ENCODE data around the gene MRPL19.

Gene MRPL19

GRCh38 chr2:75646583-75647425 lies at the start of gene MRPL19:
TSS of gene MRPL19 (plus strand) at chr2:75646783. CDS start at chr2:75646808, 25 bp downstream.
- peak; percentile 62 for DNase-seq (ENCODE audit: low read depth)

DNA sequence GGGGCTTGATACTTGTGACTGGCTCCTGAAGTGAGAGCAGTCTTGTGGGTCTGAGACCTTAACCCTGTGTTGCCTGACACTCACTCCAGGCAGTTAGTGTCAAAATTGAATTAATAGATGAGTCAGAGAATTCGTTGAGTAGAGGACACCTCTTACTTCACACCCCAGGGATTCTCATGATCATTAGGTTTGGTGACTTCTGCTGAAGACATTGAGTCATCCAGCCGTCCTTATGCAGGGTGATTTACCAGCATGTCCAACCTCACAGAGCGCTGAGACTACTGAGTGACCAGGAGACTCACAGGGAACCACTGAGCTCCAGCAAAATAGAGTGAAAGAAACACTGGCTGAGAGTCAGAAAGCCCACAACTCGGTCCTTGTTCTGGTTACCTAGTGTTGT lies 49.8 kb upstream of the MRPL19 start:
- DNase-seq (ENCODE audit: low read depth) = no peak

DNA sequence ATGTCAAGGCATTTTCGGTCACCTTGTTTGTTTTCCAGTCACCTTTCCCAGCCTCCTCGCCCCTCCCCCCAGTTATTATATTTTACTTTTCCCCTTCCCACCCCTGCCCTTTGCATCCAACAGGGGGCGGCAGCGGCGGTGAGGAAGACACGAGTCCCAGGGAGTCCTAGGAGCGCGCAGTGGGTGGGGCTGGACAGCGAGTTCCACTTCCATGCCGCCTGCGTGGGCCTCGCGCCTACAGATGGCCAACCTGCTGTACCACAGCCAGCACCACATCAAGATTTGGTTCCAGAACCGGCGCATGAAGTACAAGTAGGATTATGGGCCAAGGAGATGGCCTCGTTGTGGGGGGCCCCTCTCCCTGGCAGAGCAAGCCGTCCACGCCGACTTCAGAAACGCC lies 48.6 kb upstream of the MRPL19 start:
- no peak for DNase-seq (ENCODE audit: low read depth)

DNA sequence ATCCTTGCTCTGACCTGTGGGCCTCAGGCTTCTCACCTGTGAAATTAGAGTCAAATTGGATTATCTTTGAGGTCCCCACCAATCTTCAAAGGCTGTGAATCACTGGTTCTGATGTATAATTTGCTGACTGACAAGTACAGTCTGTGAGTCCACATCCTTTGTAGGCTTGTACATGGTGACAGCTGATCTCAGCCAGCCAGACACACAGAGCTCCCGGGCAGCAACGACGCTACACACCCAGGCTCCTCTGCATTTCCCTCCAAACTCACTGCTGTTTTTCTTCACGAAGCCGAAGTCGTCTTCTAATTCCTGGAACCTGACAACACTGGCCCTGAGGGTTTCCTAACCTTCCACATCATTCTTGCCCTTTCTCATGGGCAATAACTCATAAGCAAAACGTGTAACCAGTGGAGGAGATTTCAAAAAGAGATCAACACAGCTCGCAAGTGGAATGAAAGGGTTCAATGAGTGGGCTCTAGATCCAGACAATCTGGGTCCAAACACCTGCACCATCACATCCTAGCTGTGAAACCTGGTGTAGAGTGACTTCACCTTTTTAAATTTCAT lies 47.9 kb upstream of the MRPL19 start:
- DNase-seq (ENCODE audit: low read depth) = no peak

DNA sequence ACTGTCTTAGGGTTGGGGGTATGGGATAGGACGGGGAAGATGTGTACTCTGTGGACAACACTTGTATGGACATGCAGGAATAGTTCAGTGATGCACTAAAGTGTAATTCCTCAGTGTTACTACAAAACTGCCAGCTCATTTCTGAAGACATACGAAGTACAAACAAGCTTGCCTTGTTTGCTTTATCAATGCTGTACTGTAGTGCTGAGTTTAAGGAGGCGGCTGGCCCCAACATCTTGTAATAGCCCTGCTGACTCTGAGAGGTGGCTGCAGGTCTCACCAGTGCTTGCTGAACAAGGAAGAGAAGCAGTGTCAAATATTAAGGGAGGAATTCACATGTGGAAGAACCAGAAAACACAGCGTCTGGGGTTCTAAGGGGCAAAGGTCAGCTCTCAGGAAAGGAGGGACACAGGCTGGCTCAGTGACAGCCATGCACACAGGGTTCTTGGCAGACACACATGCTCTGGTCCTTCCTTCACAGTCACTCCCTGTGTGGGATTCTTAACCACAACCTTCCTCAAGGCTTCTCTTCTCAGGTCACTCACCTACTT lies 46.0 kb upstream of the MRPL19 start:
- no peak for DNase-seq (ENCODE audit: low read depth)

DNA sequence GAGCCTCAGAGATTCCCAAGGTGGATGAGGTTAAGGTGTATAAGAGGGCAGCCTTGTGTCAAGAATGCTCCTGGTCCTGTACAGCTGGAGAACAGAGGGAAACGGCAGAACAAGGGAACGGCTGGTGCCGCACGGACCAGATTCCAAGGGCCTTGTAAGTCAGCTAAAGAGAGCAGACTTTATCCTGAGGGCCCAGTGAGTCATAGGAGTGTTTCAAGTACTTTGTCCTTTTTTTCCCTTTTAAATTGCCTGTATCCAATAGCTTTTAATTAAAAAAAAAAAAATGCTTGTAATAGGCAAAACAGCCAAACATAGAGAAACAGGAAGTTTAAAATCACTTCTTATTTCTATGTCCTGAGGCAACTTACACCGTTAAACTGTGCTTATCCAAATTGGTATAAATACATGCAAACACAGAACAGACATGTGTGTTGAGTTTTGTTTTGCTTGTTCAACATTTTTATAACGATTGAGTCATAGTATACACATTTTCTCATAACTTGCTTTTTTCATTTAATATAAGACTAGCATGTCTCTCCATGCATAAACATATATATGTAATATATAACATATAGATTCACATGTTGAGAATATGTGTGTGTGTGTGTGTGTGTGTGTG lies 43.8 kb upstream of the MRPL19 start:
- DNase-seq (ENCODE audit: low read depth) = no peak

- no peak for DNase-seq (ENCODE audit: low read depth)
These were observed 43.1 kb upstream of the MRPL19 start for GRCh38 chr2:75603477-75603876.

DNA sequence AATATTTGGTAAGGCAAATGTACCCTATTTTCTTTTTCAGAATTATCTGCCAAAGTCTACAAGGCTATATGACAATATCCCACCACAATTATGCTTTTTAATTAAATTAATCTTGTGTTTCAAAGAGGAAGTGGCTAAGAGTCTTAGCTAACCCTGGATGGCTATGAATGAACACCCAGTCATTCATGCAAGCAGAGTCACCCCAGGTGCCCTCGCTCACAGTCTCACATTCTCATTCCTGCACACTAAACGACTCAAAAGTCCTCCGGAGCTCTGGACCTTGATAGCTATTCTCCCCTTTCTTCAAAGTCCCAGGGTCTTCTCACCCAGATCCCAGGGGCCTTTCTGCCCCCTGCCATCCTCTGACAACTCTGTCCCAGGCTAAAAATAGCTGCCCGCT lies 42.1 kb upstream of the MRPL19 start:
- no peak for DNase-seq (ENCODE audit: low read depth)

GRCh38 chr2:75605770-75606529 lies 40.6 kb upstream of the MRPL19 start:
- DNase-seq (ENCODE audit: low read depth) = no peak

DNA sequence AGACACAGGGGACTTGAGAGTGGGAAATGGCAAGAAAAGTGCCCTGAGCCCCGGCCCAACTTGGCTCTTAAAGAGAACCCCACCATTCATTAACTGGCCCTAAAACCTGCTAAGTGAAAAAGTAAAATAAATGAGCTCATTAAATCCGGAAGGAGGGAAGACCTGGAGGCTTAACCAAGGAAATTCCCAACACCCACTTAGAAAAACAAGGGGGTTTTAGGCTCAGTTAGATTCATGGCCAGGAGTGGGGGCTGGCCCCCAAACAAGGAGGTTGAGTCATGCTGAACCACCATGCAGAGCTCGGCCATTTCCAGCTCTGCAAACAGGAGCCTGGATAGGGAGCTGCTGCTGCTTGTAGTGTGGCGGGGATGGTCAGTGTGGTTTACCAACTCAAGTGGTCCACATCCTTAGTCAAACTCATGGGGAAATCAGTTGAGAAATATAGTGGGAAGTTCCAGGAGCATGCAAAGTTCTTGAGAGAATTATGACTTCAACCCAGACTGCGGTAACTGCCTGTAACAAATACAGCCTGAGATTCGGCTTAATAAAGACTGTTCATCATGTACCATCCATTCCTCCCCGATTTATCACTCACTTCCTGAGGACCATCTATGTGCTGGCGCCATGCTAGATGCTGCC lies 39.7 kb upstream of the MRPL19 start:
- no peak for DNase-seq (ENCODE audit: low read depth)

GRCh38 chr2:75607400-75607798 lies 39.2 kb upstream of the MRPL19 start:
- DNase-seq (ENCODE audit: low read depth) = no peak

DNA sequence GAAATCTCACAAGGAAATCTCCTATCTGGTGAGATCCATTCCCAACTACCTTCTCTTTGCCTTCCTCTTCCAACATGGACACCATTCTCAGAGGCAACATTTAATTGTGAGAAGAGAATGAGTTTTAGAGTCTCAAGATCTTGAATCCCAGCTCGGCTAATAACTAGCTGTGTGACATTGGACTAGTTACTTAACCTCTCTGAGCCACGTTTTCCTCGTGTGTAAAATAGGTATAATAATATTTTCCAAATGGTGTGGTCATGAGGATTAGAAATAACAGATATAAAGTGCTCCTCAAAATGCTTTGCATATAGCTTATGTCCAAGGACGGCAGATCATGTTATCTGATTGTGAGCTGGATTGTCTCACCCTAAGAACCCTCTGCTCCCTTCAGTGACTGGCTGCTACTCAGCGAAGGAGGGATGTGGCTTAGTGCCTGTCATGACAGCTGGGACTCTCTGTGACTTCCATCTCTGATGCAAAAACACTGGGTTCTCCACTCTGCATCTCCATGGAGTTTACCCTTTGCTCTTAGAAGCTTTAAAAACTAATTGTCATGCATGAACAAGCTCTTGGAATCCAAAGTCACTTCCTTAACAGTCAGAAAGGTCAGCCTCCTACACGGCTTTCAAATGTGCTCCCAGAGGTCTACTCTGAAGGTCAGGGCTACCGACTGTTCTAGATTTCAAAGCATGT lies 38.4 kb upstream of the MRPL19 start:
- DNase-seq (ENCODE audit: low read depth) = no peak

DNA sequence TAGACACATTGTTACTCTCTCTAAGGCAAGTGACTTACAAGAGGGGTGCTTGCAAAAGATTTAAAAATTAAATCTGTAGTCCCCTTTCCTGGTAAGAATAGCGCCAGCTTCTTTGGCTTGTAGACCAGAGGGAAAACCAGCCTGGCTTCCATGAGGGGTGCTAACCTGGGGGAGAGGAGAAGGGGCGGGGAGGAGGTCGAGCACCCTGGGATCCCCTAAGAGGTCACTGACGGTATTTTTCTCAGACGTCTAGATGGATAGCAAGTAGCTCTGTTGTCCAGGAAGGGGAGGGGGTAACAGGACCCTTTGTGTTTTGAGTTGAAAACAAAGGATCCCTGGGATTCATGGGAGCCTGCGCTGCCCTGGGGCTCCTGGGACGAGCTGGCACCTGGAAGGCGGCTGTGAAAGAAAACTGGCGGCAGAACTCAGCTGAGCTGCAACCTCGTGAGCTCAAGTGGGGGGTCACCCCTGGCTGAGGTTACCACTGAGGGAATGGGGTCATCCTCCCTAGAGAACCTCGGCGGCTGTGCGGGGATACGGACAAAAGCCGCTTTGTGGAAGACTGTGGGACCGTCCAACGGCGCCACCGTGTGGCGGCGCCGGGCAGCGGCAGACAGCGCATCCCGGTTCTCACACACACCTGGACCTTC lies 37.8 kb upstream of the MRPL19 start:
- DNase-seq (ENCODE audit: low read depth) = peak; percentile 51

GRCh38 chr2:75609334-75609689 lies 37.3 kb upstream of the MRPL19 start:
- DNase-seq (ENCODE audit: low read depth) = no peak

DNA sequence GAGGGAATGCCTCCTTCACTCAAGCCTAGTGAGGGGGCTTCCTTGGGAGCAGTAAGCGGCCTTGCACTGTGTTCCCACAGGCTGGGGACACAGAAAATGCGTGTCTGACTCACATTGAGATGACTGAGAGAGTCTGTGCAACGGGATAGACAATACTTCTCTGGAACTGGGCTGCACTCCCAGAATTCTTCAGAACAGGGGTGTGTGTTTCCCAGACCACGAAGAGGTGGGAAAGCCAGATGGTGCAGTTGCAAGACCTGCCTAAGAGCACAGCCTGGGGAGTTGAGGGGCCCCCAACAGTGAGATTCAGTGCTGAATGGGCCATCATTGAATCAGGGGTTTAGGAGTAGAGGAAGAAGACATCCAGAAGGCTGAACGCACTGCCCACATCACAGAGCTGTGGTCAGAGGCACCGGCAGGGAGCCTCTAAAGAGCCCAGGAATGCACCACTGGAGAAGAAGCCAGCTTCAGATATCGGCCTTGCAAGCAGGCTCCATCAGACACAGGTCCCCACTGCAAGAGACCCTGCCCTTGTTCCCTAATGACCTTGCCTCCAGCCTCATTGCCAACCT lies 36.6 kb upstream of the MRPL19 start:
- DNase-seq (ENCODE audit: low read depth) = no peak

GRCh38 chr2:75610671-75611070 lies 35.9 kb upstream of the MRPL19 start:
- DNase-seq (ENCODE audit: low read depth) = no peak

DNA sequence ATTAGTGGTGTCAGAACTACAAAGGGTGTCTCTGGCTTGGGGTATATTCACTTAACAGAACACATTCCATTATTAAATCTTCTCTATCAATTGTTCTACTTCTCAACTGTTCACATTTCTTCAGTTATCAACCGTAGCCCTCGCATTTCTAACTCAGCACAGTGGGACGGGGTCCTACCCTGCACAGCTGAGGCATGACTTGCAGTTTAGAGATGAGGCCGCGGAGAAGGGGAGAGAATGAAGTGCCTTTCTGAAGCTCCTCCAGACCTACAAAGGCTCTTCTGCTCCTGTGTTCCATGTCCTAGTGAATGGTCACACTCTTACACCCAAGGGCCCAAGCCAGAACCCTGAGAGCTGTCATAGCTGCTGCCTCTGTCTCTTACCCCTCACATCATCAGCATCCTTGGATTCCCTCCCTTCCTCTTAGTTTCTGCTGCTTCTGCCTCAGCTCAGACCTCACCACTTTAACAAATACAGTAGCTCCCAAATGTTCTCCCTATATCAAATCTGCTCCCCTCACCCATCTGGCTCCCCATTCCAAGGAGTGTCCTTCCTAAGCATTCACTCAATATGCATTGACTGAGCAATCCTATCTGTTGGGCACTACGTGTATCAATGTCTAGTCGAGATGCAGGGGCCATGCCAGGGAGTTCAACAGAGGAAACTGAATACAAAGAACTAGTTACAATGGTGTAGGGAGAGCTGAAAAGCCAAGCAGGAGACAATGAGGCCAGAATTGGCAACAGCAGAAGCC lies 34.3 kb upstream of the MRPL19 start:
- no peak for DNase-seq (ENCODE audit: low read depth)

DNA sequence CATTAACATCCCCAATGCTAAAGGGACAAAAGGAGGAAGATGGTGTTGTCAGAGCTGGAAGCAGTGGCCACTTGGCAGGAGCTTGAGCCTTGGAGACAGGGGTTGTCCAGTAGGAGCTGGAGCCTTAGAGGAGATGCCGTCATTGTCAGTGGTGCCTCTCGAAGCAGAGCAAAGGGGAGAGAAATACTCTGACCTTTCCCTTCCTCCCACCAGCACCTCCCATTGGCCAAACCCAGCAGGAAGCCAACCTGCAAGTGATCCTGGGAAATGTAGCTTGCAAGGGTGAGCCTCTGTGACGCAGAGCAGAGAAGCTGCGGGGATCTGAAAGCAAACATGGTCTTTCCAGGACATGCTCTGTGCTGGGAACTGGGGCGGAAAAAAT lies 33.7 kb upstream of the MRPL19 start:
- DNase-seq (ENCODE audit: low read depth) = no peak

- no peak for DNase-seq (ENCODE audit: low read depth)
These were observed 32.4 kb upstream of the MRPL19 start for GRCh38 chr2:75614162-75614651.

DNA sequence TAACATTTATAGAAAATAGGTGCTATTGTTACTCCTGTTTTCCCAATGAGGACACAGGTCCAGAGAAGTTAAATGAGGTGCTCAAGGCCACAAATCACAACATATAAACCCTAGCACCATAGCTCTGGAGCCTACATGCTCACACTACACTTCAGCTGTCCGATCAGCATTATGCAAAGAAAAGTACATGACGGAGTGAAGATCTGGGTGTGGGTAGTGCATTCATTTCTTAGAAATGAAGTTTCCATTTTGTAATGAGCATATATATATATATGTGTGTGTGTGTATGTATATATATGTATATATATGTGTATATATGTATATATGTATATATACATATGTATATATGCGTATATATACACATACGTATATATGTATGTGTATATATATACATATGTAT lies 30.2 kb upstream of the MRPL19 start:
- DNase-seq (ENCODE audit: low read depth) = no peak
